HG03432 (cell line): Measurements from ENCODE around the gene WSCD2.
A peak's percentile ranks its signal among the peaks of the same experiment; 100 is the strongest.

Experiments used
- ATAC-seq: cut with Tn5 transposase; IDR thresholded peaks from one replicate; pipeline ENCODE4 v1.9.1; 2021; ENCODE audit warnings: mild to moderate bottlenecking, moderate library complexity; ENCODE audit not compliant: unreplicated experiment

WSCD2 gene

DNA sequence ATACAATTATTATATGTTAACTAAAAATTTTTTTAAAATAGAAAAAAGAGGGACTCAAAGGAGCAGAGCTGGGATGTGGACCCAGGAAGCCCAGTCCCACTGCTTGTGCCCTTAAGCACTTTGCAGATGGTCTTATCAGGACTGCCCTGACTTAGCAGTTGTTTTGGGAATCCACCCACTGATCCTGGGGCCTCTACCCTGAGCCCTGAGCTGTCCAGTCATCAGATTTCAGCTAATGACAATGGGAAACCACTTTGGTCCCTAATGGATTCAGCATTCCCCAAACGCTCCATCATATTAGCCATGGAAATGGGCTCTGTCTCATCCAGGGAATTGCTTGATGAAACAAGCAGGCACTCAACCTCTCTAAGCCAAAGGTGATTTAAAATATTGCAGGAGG lies 22.5 kb upstream of the WSCD2 start:
- no peak for ATAC-seq

DNA sequence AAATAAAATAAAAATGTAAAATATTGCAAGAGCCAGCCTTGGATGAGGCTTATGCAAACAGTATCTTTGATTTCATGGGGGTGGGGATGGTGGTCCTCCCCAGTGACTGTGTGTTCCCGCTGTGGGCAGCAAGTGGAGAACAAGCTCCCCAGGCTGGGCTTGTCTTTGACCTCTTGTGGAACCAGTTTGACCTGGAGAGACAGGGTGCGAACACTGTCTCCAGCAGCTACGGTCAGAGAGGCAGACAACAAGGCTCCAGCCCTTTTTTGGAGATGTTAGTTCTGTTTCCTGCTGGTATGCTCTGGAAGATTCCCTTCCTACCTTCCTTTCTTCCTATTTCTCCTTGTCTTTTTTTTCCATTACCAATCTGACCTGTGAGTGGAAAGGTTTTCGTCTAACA lies 21.8 kb upstream of the WSCD2 start:
- no peak for ATAC-seq

DNA sequence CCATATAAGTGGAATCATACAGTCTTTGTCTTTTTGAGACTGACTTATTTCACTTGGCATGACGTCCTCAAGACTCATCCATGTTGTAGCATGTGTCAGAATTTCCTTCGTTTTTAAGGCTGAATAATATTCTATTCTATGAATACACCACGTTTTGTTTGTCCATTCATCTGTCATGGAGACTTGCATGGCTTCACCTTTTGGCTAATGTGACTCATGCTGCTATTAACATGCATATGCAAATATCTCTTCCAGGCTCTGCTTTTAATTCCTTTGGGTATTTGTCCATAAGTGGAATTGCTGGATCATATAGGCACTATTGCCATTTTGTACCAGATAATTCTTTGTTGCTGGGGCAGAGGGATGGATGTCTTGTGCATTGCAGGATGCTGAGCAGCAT lies 19.6 kb upstream of the WSCD2 start:
- no peak for ATAC-seq

DNA sequence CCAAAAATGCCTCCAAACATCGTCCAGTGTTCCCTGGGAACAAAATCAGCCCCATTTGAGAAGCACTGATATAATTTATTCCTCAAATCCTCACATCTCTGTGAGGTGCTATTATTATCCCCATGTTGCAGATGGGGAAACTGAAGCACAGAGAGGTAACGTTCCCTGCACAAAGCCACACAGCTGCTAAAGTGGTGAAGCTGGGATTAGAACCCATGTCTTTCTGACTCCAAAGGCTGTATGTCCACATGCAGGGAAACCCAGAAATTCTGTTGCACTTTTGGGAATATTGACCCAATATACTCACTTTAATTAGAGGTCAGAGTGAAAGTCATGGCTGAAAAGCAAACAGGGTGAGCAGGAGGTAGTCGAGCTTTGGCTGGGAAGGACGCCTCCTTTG lies 19.1 kb upstream of the WSCD2 start:
- ATAC-seq = no peak

DNA sequence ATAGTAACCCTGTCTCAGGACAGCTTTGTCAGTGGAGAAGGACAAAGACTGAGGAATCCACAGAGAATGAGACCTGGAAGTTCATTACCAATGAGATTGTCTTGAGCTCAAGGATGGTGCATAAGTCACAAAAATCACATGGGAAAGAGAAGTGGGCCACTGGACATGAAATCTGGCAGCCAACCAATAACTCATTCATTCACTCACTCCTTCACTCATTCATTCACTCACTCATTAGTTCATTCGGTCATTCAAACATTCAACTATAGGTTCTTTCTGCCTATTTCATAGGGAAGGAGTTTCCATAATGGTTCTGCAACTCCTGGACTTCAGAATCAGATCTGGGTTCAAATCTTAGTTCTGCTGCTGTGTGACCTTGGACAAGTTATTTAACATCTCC lies 18.2 kb upstream of the WSCD2 start:
- no peak for ATAC-seq

DNA sequence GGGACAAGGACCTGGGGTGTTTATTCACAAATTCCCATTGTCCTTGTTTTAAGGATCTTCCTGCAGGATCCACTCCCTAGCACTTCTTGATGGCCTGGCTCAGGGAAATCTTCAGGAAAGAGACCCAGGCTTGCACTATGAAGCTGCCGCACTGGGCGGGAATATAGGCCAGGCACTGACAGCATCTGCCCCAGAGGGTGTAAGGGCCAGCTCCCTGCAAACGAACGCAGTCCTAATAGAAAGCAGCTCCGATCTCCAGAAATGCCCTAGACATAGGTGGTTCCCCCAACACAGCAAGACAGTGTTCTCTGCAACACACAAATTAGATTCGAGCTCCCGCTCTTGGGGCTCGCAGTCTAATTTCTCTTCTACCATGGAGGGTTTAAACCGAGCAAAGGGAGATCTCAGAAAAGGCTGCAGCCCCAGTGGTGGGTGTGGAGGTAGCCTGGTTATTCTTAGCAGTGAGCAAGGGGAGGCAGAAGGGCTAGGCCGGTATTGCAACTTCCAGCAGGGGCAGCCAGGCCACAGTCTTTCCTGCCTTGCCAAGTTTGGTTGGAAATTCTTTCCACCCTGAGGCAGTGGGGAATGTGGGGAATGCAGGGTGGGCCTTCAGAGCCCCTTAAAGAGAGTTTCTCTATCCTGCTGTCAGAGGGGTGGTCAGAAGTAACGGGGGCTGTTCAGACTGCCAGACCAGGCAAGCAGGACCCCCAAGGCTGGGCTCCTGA lies 16.1 kb upstream of the WSCD2 start:
- ATAC-seq = no peak

DNA sequence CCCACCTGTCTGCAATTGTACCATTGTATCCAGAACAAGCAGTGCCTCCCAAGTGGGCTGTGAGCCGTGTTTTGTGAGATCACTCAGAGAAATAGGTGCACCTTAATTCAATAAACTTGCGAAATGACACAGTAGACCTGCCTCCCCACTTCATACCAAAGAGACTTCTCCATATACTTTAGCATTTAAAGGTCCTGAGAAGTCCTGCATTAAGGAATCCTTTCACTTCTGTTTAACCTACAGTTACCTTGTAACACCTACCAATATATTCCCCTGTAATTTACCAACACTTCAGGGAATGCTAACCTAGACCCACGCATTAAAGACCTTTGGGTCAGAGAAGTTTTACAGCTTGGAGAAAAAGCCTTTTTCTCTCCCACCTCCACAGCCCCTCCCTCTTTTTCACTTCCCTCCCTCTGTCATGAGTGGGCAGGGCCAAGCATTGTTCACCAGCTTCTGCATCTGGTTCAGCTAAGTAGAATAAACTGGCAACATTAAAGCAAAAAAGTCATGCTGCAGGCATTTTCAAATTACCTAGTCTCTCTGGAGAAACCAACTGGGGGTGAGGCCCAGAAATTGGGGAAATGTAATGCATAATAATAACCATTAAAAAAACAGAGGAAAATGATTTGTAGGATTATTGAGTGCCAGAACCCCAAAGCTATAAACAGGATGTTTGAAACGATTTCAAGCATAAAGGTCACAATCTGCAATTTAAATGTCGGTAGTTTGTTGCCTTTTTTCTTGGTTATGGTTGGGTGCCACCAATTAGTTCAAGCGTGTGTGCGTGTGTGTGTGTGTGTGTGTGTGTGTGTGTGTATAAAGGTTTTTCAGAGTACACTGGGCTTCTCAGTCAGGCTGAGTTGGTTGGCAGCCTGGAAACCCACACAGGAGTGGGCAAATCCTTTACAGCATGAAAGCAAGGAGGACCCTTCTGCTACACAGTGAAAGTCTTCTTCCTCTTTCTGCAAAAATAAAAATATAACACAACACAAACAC lies 13.7 kb upstream of the WSCD2 start:
- no peak for ATAC-seq

DNA sequence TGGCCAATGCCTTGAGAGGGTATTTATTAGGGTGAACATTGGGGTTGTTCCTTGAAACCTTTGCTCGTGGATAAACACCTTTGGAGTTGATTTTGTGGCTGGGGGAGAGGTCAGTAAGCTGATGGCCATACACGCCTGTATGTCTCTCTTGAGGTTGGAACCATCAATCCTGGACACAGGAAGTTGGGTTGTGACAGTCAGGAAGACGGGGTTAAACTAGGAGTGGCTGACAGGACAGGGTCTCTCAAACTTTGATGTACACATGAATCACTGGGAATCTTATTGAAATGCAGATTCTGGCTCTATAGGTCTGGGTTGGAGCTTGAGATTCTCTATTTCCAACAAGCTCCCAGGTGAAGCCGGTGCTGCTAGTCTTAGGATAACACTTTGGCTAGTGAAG lies 12.8 kb upstream of the WSCD2 start:
- no peak for ATAC-seq

DNA sequence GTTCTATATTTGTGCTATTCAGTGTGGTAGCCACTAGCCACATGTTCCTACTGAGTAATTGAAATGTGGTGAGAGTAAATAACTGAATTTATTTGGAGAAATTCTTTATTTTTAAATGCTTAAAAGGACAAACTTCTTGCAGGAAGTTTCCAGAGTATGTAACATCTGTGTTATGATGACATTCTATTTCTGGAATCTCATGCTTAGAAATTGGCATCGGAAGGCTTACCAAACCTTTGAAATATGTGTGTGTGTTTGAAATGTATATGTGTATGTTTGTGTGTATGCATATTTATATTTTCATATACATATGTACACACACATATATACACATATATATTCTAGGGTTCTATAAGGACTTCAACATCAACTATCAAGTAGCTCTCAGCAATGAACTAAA lies 12.4 kb upstream of the WSCD2 start:
- ATAC-seq = no peak

DNA sequence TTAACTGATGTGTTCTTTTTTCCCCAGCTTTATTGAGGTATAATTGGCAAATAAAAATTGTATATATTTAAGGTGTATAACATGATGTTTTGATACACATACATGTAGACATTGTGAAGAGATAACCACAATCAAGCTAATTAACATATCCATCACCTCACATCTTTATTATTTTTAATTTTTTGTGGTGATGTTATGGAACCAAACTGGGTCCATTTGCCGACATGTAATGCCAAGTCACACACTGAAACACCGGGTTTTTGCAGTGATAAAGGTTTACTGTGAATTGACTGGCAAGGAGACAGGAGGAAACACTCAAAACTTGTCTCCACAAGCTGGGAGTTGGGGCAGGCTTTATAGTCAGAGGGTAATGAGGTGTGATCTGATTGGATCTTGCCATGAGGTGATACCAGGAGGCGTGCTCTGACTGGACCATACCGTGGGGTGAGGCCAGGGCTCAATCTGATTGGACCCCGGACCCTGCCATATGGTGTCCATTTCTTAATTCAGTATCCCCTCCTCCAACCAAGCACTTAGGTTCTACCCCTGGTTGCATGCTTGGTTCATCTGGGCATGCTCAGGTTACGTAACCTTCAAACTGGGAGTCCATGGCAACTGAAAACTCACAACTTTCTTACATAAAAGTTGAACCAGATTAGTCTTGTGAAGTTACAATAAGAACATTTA lies 11.8 kb upstream of the WSCD2 start:
- no peak for ATAC-seq

DNA sequence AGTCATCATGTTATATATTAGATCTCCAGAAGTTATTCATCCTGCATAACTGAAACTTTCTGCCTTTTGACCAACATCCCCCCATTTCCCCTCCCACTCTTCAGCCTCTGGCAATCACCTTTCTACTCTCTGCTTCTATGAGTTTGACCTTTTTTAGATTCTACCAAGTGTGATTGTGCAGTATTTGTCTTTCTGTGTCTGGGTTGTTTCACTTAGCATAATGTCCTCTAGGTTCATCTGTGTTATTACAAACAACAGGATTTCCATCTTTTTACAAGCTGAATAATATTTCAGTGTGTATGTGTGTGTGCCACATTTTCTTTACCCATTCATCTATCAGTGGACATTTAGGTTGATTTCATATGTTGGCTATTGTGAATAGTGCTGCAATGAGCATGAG lies 11.2 kb upstream of the WSCD2 start:
- ATAC-seq = no peak

DNA sequence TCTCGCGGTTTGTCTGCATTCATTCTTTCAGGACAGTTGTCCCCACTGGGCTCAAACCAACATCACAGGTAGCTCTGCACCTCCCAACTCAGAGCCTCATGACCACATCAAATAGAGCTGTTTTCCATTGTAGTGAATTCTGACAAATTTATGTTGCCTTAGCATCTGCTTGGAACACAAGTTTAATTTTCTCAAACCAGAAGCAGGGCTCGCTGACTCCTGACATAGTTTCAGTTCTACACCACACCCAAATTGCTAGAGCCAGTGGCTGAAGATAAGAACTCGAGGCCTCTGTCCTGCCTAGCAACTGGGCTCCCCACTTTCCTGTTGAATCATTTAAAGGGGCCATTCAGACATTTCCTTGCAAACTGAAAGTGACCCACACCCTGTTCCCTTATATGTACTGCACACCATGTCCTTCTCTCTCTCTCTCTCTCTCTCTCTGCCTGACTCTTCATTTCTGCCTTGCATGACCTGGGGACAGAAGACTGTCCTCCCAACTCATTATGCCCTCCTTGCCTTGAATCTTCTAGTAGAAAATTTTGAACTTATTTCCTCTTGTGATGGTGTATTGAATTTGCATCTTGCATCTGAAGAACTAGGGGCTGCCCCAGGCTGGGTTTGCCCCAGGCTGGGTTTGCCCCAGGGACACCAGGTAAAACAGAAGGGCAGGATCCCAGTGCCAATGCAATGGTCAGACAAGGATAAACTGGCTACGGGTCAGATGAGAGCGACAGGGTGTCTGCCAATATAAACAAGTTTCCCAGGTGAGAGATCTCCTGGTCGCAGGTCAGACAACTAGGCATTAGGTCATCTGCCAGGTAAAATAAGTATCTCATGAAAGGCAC lies 9.7 kb upstream of the WSCD2 start:
- peak; percentile 54 for ATAC-seq

DNA sequence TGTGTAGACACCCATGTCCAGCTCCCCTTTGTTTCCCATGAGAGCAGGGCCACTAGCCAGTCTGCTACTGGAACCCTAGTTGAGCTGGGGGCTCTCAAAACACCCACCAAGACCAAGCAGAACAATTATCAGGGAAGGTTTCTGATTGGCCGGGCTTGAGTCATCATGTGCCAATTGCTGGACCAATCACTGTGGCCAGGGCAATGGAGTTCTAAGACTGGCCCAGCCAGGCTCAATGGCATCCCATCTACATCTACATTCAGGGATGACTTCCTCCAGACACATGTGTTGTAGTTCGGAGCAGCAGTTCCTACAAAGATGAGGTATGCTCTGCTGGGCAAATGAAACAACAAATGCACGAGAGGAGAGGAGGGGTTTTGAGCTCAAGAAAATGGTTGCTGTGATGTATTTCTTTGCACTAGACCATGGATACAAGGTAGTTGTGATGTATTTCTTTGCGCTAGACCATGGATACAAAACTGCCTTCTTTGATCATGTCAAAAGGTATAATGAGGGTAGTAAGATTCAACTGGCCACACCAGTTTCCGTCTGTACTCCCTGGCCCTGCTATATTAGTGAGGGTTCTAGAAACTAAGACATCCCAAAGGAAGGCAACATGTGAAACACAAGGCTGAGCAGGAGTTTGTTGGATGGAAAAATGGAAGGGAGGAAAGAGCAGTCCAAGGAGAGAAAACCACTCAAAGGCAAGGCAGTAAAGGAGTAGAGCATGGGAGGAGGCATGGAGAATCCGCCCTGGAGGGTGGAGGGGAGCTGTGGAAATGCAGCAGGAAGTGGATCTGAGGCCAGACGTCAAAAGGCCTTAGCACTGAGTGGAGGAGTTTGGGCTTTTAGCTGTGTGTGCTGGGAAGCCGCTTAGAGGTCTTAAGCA lies 8.9 kb upstream of the WSCD2 start:
- ATAC-seq = no peak

DNA sequence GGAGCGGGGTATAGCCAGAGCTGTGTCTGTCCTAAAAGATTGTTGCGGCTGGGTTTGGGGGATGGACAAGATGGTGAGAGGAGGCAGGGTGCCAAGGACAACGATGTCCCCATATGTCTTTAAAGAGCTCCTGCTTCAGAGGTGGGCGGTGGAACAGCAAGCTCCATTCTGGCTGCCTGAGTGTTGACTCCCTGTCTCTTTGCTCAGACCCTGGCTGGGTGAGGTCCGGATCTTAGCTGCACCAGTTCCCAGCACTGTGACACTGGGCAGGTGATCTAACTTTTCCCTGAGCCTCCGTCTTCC lies 8.3 kb upstream of the WSCD2 start:
- no peak for ATAC-seq

DNA sequence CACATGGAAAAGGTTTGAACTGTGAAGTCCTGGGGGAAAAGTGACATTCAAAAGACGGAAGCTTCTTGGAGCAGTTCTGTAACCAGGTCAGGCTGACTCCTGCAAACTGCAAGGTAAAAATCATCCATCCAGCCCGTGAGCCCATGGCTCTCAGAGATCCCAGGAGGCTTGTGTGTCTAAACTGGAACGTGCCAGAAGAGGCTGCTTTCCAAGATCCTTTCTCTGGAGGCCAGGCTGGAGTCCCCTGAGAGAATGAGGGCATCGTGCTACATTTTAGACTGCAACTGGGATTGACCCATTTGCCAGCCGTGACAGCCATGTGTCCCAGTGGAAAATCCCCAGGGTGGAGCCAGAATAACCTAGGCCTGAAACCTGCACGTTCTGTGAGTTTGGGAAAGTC lies 7.8 kb upstream of the WSCD2 start:
- ATAC-seq = no peak

DNA sequence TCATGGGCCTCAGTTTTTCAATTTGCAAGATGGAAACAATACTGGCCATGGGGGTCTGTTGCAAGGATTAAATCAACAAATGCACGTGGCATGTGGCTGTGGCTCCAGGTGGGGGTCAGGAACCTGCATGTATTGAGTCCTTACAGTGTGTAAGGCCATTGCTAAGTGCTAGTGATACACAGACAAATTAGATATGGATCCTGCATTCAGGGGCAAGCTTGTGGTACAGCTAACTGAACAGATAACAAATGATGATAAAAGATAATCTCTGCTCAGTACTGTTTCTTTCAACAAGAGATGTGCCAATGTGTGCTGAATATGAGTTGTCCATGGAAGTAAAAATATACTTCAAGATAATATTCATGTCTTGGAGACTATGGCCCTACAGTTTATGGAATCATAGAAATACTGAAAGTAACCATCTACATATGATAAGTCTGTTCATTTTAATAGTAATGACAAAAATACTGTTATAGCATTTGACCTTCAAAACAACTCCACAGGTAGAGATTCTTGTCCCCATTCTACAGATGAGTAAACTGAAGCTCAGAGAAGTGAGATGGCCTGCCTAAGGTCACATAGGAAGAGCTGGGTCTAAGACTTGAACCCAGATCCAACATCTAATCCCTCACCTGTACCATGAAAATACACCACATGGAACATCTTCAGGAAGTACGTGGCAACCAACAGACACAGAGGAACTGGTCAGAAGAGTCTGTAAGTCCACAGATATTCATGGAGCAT lies 7.2 kb upstream of the WSCD2 start:
- no peak for ATAC-seq

DNA sequence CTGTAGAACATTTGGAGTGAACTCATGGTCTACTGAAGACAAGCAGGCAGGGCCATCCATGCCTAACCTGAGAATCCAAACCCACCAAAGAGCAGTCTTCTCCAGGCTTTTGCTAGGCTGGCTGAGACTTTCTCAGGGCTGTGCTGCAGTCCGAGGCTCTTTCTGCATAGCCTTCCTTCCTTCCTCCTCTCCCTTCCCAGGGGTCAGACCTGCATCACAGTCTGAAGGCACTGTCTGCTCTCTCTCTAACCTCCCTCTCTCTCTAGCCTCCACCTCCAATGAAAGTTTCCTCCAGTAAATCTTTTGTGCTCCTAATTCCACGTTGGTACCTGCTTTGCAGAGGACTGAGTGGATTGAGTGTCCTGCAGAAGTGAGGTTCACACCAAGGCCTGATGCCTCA lies 6.4 kb upstream of the WSCD2 start:
- no peak for ATAC-seq

DNA sequence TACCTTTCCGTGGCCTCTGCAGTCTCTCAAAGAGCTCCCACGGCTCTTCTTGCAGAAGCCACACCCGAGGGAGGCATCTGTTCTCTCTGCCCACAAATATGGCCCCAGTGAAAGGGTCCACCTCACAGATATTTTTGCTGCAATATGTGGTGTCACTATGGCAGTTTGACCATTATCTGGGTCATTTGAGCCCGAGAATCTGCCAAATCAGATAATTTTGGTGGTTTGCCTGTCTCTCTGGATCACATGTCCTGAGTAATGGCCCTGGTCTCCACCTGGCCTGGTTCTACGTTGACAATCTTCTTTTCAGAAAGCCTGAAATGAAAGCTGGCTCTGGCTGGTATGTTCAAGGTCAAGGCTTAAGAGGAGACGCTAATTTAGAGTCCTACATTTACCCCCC lies 5.7 kb upstream of the WSCD2 start:
- no peak for ATAC-seq

DNA sequence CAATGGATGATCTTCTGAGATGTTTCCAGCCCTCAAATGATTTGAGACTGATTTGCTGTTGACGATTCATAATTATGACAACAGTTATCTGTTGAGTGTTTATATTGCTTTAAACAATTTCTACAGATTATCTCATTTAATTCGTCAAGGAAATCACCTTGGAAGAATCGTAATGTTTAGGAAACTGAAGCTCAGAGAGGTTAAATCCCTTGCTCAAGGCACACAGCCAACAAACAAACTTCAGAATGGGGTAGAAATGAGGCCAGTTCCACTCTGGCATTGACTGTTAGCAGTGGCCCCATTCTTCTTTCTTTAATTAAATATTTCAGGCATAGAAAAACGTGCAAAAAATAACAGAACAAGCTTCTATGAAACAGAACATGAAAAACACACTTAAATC lies 4.0 kb upstream of the WSCD2 start:
- ATAC-seq = no peak
